ENCODE data around the gene CXorf66.

The CXorf66 gene

DNA sequence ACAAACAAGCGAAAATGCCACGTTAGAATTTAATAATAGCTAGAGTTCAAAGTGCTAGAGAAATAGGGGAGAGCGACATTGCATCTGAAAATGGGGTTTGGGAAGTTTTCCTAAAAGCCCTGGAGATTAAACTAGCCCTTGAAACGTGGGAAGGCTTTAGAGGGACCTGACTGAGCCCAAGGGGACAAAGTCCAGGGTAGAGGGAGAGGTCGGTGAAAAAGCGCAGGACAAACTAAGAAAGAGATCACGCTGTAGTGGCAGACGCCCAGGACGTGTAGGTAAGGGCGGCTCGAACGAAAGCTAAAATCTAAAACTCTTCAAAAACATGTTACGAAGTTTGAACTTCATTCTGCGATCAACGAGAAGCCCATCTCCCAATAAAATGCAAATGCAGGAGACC is 31.4 kb downstream of the CXorf66 start:
- no peak for DNase-seq (ENCODE audit: low read depth)
- H3K4me3 ChIP-seq (ENCODE audit: low read length): peak overlapping the region; percentile 61

DNA sequence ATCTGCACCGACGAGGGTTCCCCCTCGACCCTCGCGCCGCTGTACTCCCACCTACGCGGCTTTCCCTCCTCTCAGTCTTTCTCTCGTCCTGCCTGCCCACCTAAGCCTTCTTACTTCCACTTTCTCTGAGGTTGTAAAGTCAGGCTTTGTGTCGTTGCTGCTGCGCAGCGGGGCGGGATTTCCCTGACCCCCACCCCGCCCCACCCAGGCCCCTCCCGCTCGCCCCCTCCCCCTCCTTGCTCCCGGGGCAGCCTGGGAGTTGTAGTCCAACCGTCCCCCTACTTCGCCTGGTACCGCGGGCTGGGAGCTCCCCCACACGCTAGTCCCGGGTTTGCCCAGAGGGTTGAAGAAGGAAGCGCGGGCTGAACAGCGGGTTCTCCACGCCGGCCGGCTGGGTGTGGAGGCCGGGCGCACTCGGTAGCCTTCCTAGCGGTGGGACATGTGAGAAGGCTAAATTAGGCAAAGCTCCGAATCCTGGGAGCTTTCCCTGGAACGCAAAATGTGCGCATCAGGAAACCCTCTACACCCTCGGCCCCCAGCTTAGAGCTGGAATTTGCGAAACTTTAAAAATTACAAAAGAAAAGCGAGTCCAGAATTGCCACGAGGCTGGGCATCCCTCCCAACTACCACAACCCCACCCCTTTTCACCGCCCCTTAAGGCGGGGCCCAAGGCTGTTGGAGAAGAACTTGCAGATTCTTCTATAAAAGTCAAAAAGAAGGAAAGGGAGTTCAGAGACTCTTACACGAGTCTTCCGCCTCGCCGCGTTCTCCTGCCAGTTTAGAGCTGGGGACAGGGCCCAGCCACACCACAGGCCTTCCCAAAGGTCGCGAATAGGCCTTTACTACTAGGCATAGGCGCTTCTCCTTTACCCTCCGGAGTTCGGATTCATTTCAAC is 32.2 kb downstream of the CXorf66 start, which contains the start of gene ATP11C:
TSS of gene ATP11C (minus strand) at position 153 of the 896 bp plus-strand sequence. CDS start 1,011 bp downstream, outside the sequence.
- peak; percentile 85 for DNase-seq (ENCODE audit: low read depth)
- peak within 1 kb of the TSS; percentile 61 for H3K4me3 ChIP-seq (ENCODE audit: low read length)
- TF ChIP-seq CTCF (IDR thresholded peaks at IDR 0.05; ENCODE audit: insufficient read depth, low read depth, low read length, missing control alignments): no peak

More for the DNA sequence above, 31.4 kb downstream of the CXorf66 start:
- TF ChIP-seq CTCF (IDR thresholded peaks at IDR 0.05; ENCODE audit: insufficient read depth, low read depth, low read length, missing control alignments): no peak

GRCh38 chrX:139932073-139932900 is 33.0 kb downstream of the CXorf66 start:
- peak overlapping the region; percentile 61 for H3K4me3 ChIP-seq (ENCODE audit: low read length)
- no peak for TF ChIP-seq CTCF (IDR thresholded peaks at IDR 0.05; ENCODE audit: insufficient read depth, low read depth, low read length, missing control alignments)
- peak; percentile 36 for DNase-seq (ENCODE audit: low read depth)

GRCh38 chrX:139931646-139932072 is 33.7 kb downstream of the CXorf66 start:
- H3K4me3 ChIP-seq (ENCODE audit: low read length): peak overlapping the region; percentile 59
- no peak for TF ChIP-seq CTCF (IDR thresholded peaks at IDR 0.05; ENCODE audit: insufficient read depth, low read depth, low read length, missing control alignments)
- DNase-seq (ENCODE audit: low read depth): no peak

- peak; percentile 8 for DNase-seq (ENCODE audit: low read depth)
- peak overlapping the region; percentile 59 for H3K4me3 ChIP-seq (ENCODE audit: low read length)
- TF ChIP-seq CTCF (IDR thresholded peaks at IDR 0.05; ENCODE audit: insufficient read depth, low read depth, low read length, missing control alignments): no peak
These were observed 34.2 kb downstream of the CXorf66 start for GRCh38 chrX:139930916-139931645.

DNA sequence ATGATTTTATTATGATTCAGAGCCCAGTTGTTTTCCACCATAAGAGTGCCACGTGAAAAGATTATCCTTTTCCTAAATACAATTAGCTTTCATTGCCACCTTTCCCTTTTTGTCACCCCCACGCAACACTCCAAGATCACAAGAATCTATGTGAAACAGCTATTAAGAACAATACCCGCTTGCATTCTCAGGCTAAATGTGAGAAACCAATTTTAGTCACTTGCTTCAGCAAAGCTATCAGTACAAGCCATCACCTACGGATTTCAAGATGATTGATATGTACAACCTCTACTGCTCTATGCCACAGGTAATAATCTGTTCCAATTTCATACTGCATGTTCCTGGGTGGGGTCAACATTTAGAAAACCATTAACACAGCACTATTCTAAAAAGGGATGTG is 34.9 kb downstream of the CXorf66 start:
- peak overlapping the region; percentile 59 for H3K4me3 ChIP-seq (ENCODE audit: low read length)
- no peak for TF ChIP-seq CTCF (IDR thresholded peaks at IDR 0.05; ENCODE audit: insufficient read depth, low read depth, low read length, missing control alignments)

More for the DNA sequence above, 34.9 kb downstream of the CXorf66 start:
- no peak for DNase-seq (ENCODE audit: low read depth)
